ENCODE results near the gene MCU. TPM values are rescaled to one million over a fixed set of nuclear protein-coding genes. Genes with fewer than 3 reads are reported as not detected.
"Not testable (repeated sequence)": the region's sequence is repeated elsewhere in the genome, so short reads cannot be mapped to it uniquely, and the experiment has no call there.

MCU gene
- 10 to 100 TPM; 17.7 to 19.3 TPM for total RNA-seq

GRCh38 chr10:72691863-72692743 lies at the start of gene MCU:
Gene MCU, plus strand, starts transcription at chr10:72692143. Its CDS starts 9 bp downstream, at chr10:72692152.
- H3K4me3 Mint-ChIP-seq = peak within 1 kb of the TSS; percentile 82
- H3K27me3 Mint-ChIP-seq = no peaks in the 10 kb centered on the region
- intact Hi-C loops (cut with micrococcal nuclease) = loop anchor here (1.0 to 10.0 kb wide), 6 partner anchors 65 to 405 kb away; partner anchors contain the start of genes MICU1 and P4HA1
- H3K36me3 Mint-ChIP-seq = no peaks in the 10 kb centered on the region
- peak; percentile 95 for DNase-seq
- ChIA-PET POLR2A (interaction anchor here (0.7 to 1.5 kb wide), 8 partner anchors 16 to 404 kb away, joined by 3 to 7 read pairs (median 4); partner anchors contain the start of gene MICU1), CTCF (interaction anchor here (0.6 to 1.3 kb wide), 4 partner anchors 18 to 643 kb away, joined by 3 to 8 read pairs (median 3); no protein-coding TSS in a partner anchor)
- H3K27ac Mint-ChIP-seq = peak within 1 kb of the TSS; percentile 48
- no peaks in the 10 kb centered on the region for H3K9me3 Mint-ChIP-seq
- peaks cover 35% of the 10 kb centered on the region for H3K4me1 Mint-ChIP-seq (ENCODE audit: low read depth)

GRCh38 chr10:72642318-72642717 lies 49.6 kb upstream of the MCU start:
- Mint-ChIP-seq H3K4me1 (ENCODE audit: low read depth) (peaks cover 3% of the 10 kb centered on the region), H3K9me3 (no peaks in the 10 kb centered on the region), H3K36me3 (peaks cover 1% of the 10 kb centered on the region), H3K4me3 (no peak overlapping the region), H3K27ac (no peak overlapping the region), H3K27me3 (no peaks in the 10 kb centered on the region)
- ChIA-PET POLR2A (no interaction called here), CTCF (no interaction called here)
- intact Hi-C loops (cut with micrococcal nuclease) = no loop called here
- DNase-seq = no peak

DNA sequence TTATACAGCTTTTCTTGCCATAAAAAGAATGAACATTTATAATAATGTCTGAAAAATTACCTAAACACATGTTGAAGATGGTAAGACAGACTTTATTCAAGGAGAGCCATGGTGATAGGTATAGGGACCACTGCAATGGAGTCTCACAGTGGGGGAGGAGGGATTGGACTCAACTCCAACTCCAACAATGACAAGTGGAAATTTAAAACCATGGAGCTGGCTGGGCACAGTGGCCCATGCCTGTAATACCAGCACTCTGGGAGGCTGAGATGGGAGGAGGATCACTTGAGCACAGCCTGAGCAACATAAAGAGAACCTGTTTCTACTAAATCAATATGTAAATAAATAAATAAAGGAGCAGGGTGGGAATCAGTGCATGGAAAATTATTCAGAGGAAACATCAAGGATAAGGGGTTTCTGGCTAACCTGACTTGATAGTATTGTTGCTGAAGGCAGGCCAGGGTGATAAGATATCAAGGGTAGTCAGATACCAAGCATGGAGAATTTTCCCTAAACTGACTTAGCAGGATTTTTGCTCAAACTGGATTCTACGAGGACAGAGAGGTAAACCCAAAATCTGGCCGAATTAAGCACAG lies 46.6 kb upstream of the MCU start:
- Mint-ChIP-seq H3K9me3 (no peaks in the 10 kb centered on the region), H3K36me3 (no peaks in the 10 kb centered on the region), H3K4me3 (no peak overlapping the region), H3K27me3 (no peaks in the 10 kb centered on the region), H3K4me1 (ENCODE audit: low read depth) (no peaks in the 10 kb centered on the region), H3K27ac (no peak overlapping the region)
- no peak for DNase-seq
- intact Hi-C loops (cut with micrococcal nuclease) = no loop called here
- ChIA-PET CTCF (interaction anchor here (0.6 to 0.9 kb wide), 2 partner anchors 188 to 615 kb away, joined by 3 read pairs; no protein-coding TSS in a partner anchor), POLR2A (no interaction called here)

GRCh38 chr10:72646971-72647370 lies 45.0 kb upstream of the MCU start:
- intact Hi-C loops (cut with micrococcal nuclease); H3K36me3 Mint-ChIP-seq; H3K4me1 Mint-ChIP-seq (ENCODE audit: low read depth); H3K27me3 Mint-ChIP-seq; DNase-seq; CTCF ChIA-PET; H3K27ac Mint-ChIP-seq; H3K4me3 Mint-ChIP-seq; H3K9me3 Mint-ChIP-seq: not testable (repeated sequence)
- POLR2A ChIA-PET = interaction anchor here (0.7 kb wide), 1 partner anchor 12 kb away, joined by 3 read pairs; no protein-coding TSS in a partner anchor

GRCh38 chr10:72648301-72648700 lies 43.6 kb upstream of the MCU start:
- Mint-ChIP-seq H3K36me3 (no peaks in the 10 kb centered on the region), H3K27me3 (no peaks in the 10 kb centered on the region), H3K9me3 (no peaks in the 10 kb centered on the region), H3K4me3 (no peak overlapping the region), H3K4me1 (ENCODE audit: low read depth) (no peaks in the 10 kb centered on the region), H3K27ac (no peak overlapping the region)
- DNase-seq = no peak
- intact Hi-C loops (cut with micrococcal nuclease) = no loop called here
- POLR2A ChIA-PET = no interaction called here
- CTCF ChIA-PET = no interaction called here

DNA sequence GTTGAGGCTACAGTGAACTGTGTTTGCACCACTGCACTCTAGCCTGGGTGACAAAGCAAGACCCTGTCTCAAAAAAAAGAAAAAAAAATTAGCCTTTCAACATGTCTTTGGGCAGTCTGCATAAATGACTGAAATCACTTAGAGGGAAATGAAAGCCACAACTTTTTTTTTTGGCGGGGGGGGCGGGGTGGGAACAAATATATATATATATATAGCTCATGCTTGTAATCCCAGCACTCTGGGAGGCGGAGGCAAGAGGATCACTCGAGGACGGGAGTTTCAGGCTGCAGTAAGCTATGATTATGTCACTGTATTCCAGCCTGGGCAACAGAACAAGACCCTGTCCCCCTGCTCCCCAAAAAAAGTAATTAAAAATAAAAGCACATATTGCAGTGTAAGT lies 42.7 kb upstream of the MCU start:
- H3K36me3 Mint-ChIP-seq = no peaks in the 10 kb centered on the region
- H3K27me3 Mint-ChIP-seq = no peaks in the 10 kb centered on the region
- H3K27ac Mint-ChIP-seq = no peak overlapping the region
- intact Hi-C loops (cut with micrococcal nuclease) = no loop called here
- ChIA-PET CTCF (no interaction called here), POLR2A (no interaction called here)
- no peak for DNase-seq
- no peak overlapping the region for H3K4me3 Mint-ChIP-seq
- H3K4me1 Mint-ChIP-seq (ENCODE audit: low read depth) = no peaks in the 10 kb centered on the region
- no peaks in the 10 kb centered on the region for H3K9me3 Mint-ChIP-seq

- no peaks in the 10 kb centered on the region for H3K4me1 Mint-ChIP-seq (ENCODE audit: low read depth)
- no peaks in the 10 kb centered on the region for H3K27me3 Mint-ChIP-seq
- H3K4me3 Mint-ChIP-seq = no peak overlapping the region
- no peak for DNase-seq
- ChIA-PET CTCF (no interaction called here), POLR2A (no interaction called here)
- no peak overlapping the region for H3K27ac Mint-ChIP-seq
- no peaks in the 10 kb centered on the region for H3K9me3 Mint-ChIP-seq
- H3K36me3 Mint-ChIP-seq = no peaks in the 10 kb centered on the region
- intact Hi-C loops (cut with micrococcal nuclease) = no loop called here
Measured at GRCh38 chr10:72653383-72654096, 38.4 kb upstream of the MCU start.

DNA sequence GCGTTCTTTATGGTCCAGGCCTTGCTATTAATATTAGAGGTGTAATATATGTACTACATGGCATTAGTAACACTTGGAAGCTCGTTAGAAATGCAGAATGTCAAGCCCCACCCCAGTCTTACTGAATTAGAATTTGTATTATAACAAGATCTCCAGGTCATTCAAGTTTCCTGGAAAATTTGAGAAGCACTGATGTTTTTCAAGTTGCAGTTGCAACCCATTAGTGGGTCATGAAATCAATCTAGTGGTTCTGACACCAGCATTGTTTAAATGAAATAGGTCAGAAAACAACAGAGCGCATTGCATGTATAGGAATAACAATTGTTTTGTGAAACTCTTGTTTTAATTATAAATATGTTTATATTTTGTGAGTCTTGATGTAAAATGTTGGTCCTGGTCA lies 37.2 kb upstream of the MCU start:
- intact Hi-C loops (cut with micrococcal nuclease) = no loop called here
- POLR2A ChIA-PET = no interaction called here
- H3K27me3 Mint-ChIP-seq = no peaks in the 10 kb centered on the region
- no peaks in the 10 kb centered on the region for H3K36me3 Mint-ChIP-seq
- H3K27ac Mint-ChIP-seq = no peak overlapping the region
- DNase-seq = no peak
- H3K4me1 Mint-ChIP-seq (ENCODE audit: low read depth) = no peaks in the 10 kb centered on the region
- H3K4me3 Mint-ChIP-seq = no peak overlapping the region
- H3K9me3 Mint-ChIP-seq = no peaks in the 10 kb centered on the region
- CTCF ChIA-PET = no interaction called here

GRCh38 chr10:72658696-72659400 lies 33.1 kb upstream of the MCU start:
- no peaks in the 10 kb centered on the region for H3K27me3 Mint-ChIP-seq
- DNase-seq = no peak
- H3K27ac Mint-ChIP-seq = no peak overlapping the region
- POLR2A ChIA-PET = interaction anchor here (0.5 kb wide), 1 partner anchor 12 kb away, joined by 3 read pairs; no protein-coding TSS in a partner anchor
- H3K36me3 Mint-ChIP-seq = no peaks in the 10 kb centered on the region
- no peak overlapping the region for H3K4me3 Mint-ChIP-seq
- CTCF ChIA-PET = no interaction called here
- no peaks in the 10 kb centered on the region for H3K4me1 Mint-ChIP-seq (ENCODE audit: low read depth)
- H3K9me3 Mint-ChIP-seq = no peaks in the 10 kb centered on the region
- intact Hi-C loops (cut with micrococcal nuclease) = no loop called here

DNA sequence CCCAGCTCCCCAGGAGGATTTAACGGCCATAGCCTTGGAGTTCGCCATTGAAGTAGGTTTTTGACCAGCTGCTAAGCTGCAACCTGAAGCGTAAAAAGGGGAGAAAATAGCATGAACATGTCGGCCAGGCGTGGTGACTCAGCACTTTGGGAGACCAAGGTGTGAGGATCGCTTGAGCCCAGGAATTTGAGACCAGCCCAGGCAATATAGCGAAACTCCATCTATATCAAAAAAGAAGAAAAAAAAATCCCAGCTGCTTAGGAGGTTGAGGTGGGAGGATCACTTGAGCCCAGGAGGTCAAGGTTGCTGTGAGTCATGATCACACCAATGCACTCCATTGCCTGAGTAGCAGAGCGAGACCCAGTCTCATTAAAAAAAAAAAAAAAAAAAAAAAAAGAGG lies 32.2 kb upstream of the MCU start:
- POLR2A ChIA-PET = no interaction called here
- Mint-ChIP-seq H3K4me1 (ENCODE audit: low read depth) (no peaks in the 10 kb centered on the region), H3K27me3 (no peaks in the 10 kb centered on the region), H3K9me3 (no peaks in the 10 kb centered on the region), H3K4me3 (no peak overlapping the region), H3K27ac (no peak overlapping the region), H3K36me3 (no peaks in the 10 kb centered on the region)
- CTCF ChIA-PET = no interaction called here
- DNase-seq = no peak
- intact Hi-C loops (cut with micrococcal nuclease) = no loop called here

DNA sequence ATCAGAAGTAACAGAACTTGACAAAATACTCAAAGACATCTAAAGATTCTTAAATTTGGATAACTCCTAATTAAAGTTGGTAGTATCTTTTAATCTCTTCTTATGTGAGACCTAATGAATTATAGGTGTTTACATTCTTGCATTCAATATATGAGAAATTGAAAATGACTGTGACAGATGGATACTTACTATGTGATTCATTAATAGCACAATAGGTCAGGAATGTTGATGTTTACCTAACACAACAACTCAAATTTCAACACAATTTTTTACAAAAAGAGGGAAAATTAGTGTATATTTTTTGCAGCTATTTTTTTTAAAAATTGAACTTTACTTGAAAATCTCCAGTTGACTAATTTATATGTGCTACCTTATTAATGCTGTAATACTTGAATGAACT lies 31.7 kb upstream of the MCU start:
- intact Hi-C loops (cut with micrococcal nuclease) = no loop called here
- CTCF ChIA-PET = no interaction called here
- Mint-ChIP-seq H3K27ac (no peak overlapping the region), H3K27me3 (no peaks in the 10 kb centered on the region), H3K4me3 (no peak overlapping the region), H3K36me3 (no peaks in the 10 kb centered on the region), H3K9me3 (no peaks in the 10 kb centered on the region), H3K4me1 (ENCODE audit: low read depth) (no peaks in the 10 kb centered on the region)
- POLR2A ChIA-PET = no interaction called here
- DNase-seq = no peak

DNA sequence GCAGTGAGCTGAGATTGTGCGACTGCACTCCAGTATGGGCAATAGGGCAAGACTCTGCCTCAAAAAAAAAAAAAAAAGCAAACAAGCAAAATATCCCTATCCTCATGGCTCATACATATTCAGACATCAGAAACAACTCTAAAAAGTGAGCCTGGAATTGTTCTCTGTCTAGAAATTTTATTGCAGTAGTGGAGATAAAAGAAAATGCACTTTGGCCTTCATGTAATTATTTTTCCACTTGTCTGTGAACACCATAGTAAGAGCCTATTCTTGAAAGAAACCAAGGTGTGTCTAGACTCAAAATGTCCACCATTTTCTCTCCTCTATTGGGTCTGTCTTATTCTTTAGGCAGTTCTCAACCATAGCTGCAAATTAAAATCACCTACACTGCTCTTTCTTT lies 30.5 kb upstream of the MCU start:
- Mint-ChIP-seq H3K4me1 (ENCODE audit: low read depth) (no peaks in the 10 kb centered on the region), H3K27ac (no peak overlapping the region), H3K4me3 (no peak overlapping the region), H3K9me3 (no peaks in the 10 kb centered on the region), H3K36me3 (no peaks in the 10 kb centered on the region), H3K27me3 (no peaks in the 10 kb centered on the region)
- ChIA-PET POLR2A (no interaction called here), CTCF (no interaction called here)
- intact Hi-C loops (cut with micrococcal nuclease) = no loop called here
- no peak for DNase-seq
